ENCODE measurements around the gene DGCR2. TPM values are rescaled to one million over a fixed set of nuclear protein-coding genes. Genes with fewer than 3 reads are reported as not detected.

The DGCR2 gene
- total and polyA plus RNA-seq, 3 donors from 2014 or later, result 64.6 to 106 (median 89.5) TPM

GRCh38 chr22:19046719-19047609, 75.2 kb downstream of the DGCR2 start:
- Histone ChIP-seq H3K27me3 (no peaks in the 10 kb centered on the region), H3K4me1 (peaks cover 4% of the 10 kb centered on the region), H3K36me3 (ENCODE audit: low read depth, missing control alignments) (no peaks in the 10 kb centered on the region), H3K4me3 (no peak overlapping the region), H3K27ac (no peak overlapping the region), H3K9me3 (no peaks in the 10 kb centered on the region)
- WGBS, 2 donors, result 93 to 94% methylated on average over 3 to 5 of the region's 5 CpGs
- intact Hi-C loops (cut with DNase I; ENCODE audit: low total_unique reads), result no loop called here
- DNase-seq, result no peak
- TF ChIP-seq CTCF (IDR thresholded peaks at IDR 0.05) (no peak), POLR2A (IDR thresholded peaks at IDR 0.05) (no peak)

- TF ChIP-seq CTCF (IDR thresholded peaks at IDR 0.05) (no peak), POLR2A (IDR thresholded peaks at IDR 0.05) (no peak)
- Histone ChIP-seq H3K27me3 (no peaks in the 10 kb centered on the region), H3K9me3 (no peaks in the 10 kb centered on the region), H3K4me3 (no peak overlapping the region), H3K36me3 (ENCODE audit: low read depth, missing control alignments) (no peaks in the 10 kb centered on the region), H3K27ac (no peak overlapping the region), H3K4me1 (peaks cover 4% of the 10 kb centered on the region)
- WGBS, 2 donors, result 98% methylated on average over 2 of the region's 2 CpGs
- intact Hi-C loops (cut with DNase I; ENCODE audit: low total_unique reads), result no loop called here
- no peak for DNase-seq
These were observed 75.9 kb downstream of the DGCR2 start for GRCh38 chr22:19046287-19046686.

GRCh38 chr22:19045094-19045493, 77.1 kb downstream of the DGCR2 start:
- no peaks in the 10 kb centered on the region for H3K36me3 ChIP-seq (ENCODE audit: low read depth, missing control alignments)
- H3K27me3 ChIP-seq, result no peaks in the 10 kb centered on the region
- WGBS, 2 donors, result 75 to 77% methylated on average over 7 of the region's 7 CpGs
- peaks cover 4% of the 10 kb centered on the region for H3K4me1 ChIP-seq
- DNase-seq, result no peak
- H3K4me3 ChIP-seq, result no peak overlapping the region
- no peak overlapping the region for H3K27ac ChIP-seq
- no peak for TF ChIP-seq POLR2A (IDR thresholded peaks at IDR 0.05)
- TF ChIP-seq CTCF (IDR thresholded peaks at IDR 0.05), result no peak
- intact Hi-C loops (cut with DNase I; ENCODE audit: low total_unique reads), result no loop called here
- H3K9me3 ChIP-seq, result no peaks in the 10 kb centered on the region

GRCh38 chr22:19044381-19044780, 77.8 kb downstream of the DGCR2 start:
- WGBS, 2 donors, result 63 to 69% methylated on average over 6 of the region's 6 CpGs

More at GRCh38 chr22:19044381-19044780, 77.8 kb downstream of the DGCR2 start:
- no peak for TF ChIP-seq POLR2A (IDR thresholded peaks at IDR 0.05)
- no peak for TF ChIP-seq CTCF (IDR thresholded peaks at IDR 0.05)
- intact Hi-C loops (cut with DNase I; ENCODE audit: low total_unique reads), result no loop called here
- Histone ChIP-seq H3K27ac (no peak overlapping the region), H3K27me3 (no peaks in the 10 kb centered on the region), H3K36me3 (ENCODE audit: low read depth, missing control alignments) (no peaks in the 10 kb centered on the region), H3K4me3 (no peak overlapping the region), H3K4me1 (peaks cover 4% of the 10 kb centered on the region), H3K9me3 (no peaks in the 10 kb centered on the region)
- DNase-seq, result no peak
